Measurements from ENCODE around the gene CTTNBP2.

The CTTNBP2 gene

GRCh38 chr7:117764031-117764430 lies 109.2 kb downstream of the CTTNBP2 start (continued):
- TF ChIP-seq ZNF202 (tag by site-specific recombination; IDR thresholded peaks at IDR 0.05; ENCODE audit: borderline replicate concordance) (no peak), ZNF311 (tag by site-specific recombination; IDR thresholded peaks at IDR 0.05; ENCODE audit: borderline replicate concordance) (no peak), SALL2 (tag by site-specific recombination; IDR thresholded peaks at IDR 0.05; ENCODE audit: borderline replicate concordance) (no peak), ZNF510 (tag by site-specific recombination; IDR thresholded peaks at IDR 0.05; ENCODE audit: insufficient replicate concordance) (no peak), ZFP69B (tag by site-specific recombination; IDR thresholded peaks at IDR 0.05) (no peak), BCL6B (tag by site-specific recombination; IDR thresholded peaks at IDR 0.05) (no peak), EGR2 (tag by site-specific recombination; IDR thresholded peaks at IDR 0.05; ENCODE audit: low read depth) (no peak)

GRCh38 chr7:117762055-117762454 lies 111.2 kb downstream of the CTTNBP2 start:
- H3K4me3 ChIP-seq (ENCODE audit: low read depth, low read length), result no peak overlapping the region
- H3K4me1 ChIP-seq (ENCODE audit: control insufficient read depth, insufficient read depth, low read length), result no peaks in the 10 kb centered on the region
- TF ChIP-seq ZNF560 (tag by site-specific recombination; IDR thresholded peaks at IDR 0.05; ENCODE audit: borderline replicate concordance) (no peak), KLF1 (tag by site-specific recombination; IDR thresholded peaks at IDR 0.05) (no peak), BCL11A (tag by site-specific recombination; IDR thresholded peaks at IDR 0.05; ENCODE audit: low read depth) (no peak), ZNF473 (tag by site-specific recombination; IDR thresholded peaks at IDR 0.05) (no peak), KLF10 (tag by site-specific recombination; IDR thresholded peaks at IDR 0.05) (no peak), ZNF623 (tag by site-specific recombination; IDR thresholded peaks at IDR 0.05) (no peak), ZNF112 (tag by site-specific recombination; IDR thresholded peaks at IDR 0.05) (no peak), ZNF549 (tag by site-specific recombination; IDR thresholded peaks at IDR 0.05) (no peak), TCF7L2 (IDR thresholded peaks at IDR 0.05; ENCODE audit: borderline replicate concordance, low read depth, low read length) (no peak), ZNF404 (tag by site-specific recombination; IDR thresholded peaks at IDR 0.05) (no peak), ZBTB48 (tag by site-specific recombination; IDR thresholded peaks at IDR 0.05) (no peak), ZNF10 (tag by site-specific recombination; IDR thresholded peaks at IDR 0.05) (no peak), ZBTB7A (tag by site-specific recombination; IDR thresholded peaks at IDR 0.05; ENCODE audit: low read depth) (no peak), ZNF561 (tag by site-specific recombination; IDR thresholded peaks at IDR 0.05; ENCODE audit: borderline replicate concordance) (no peak), FEZF1 (tag by site-specific recombination; IDR thresholded peaks at IDR 0.05) (no peak), ZNF335 (tag by site-specific recombination; conservative IDR thresholded peaks at IDR 0.05) (no peak), ZSCAN4 (tag by site-specific recombination; IDR thresholded peaks at IDR 0.05) (no peak), ZNF223 (tag by site-specific recombination; IDR thresholded peaks at IDR 0.05) (no peak), KLF7 (tag by site-specific recombination; IDR thresholded peaks at IDR 0.05; ENCODE audit: borderline replicate concordance) (no peak)
- H3K36me3 ChIP-seq (ENCODE audit: control insufficient read depth in 2 of 2, insufficient read depth in 1 of 2, low read length in 2 of 2), result peaks cover 0 to 5% of the 10 kb centered on the region in 2 experiments; a peak in 1 of 3 replicates
- ChIA-PET CTCF (no interaction called here), POLR2A (no interaction called here)
- H3K9me3 ChIP-seq (ENCODE audit: control insufficient read depth, insufficient read depth, low read depth, low read length), result no peaks in the 10 kb centered on the region
- no peak overlapping the region for H3K27ac ChIP-seq (ENCODE audit: extremely low read depth, low read depth, low read length)
